HepG2 (cell line): ENCODE data around the gene COA5. TPM values are rescaled to one million over a fixed set of nuclear protein-coding genes. Genes with fewer than 3 reads are reported as not detected.
A peak's percentile ranks its signal among the peaks of the same experiment; 100 is the strongest.

Experiments
- BCL6 ChIP-seq: IDR thresholded peaks from 2 replicates; pipeline ENCODE4 v1.6.1; 2016; ENCODE audit warnings: missing genetic modification reagents, missing compliant biosample characterization
- BHLHE40 ChIP-seq: IDR thresholded peaks from 2 replicates; pipeline ENCODE4 v1.6.1; 2011; ENCODE audit warnings: low read length, improper control_type of control experiment
- BRD4 ChIP-seq: sonication (generic); formaldehyde crosslinking; IDR thresholded peaks from 2 replicates; pipeline ENCODE4 v1.4.0; 2020; ENCODE audit warnings: missing genetic modification reagents
- FOXC1 ChIP-seq: sonication (generic); formaldehyde crosslinking; IDR thresholded peaks from 2 replicates; pipeline ENCODE4 v1.8.0; 2022; ENCODE audit warnings: mild to moderate bottlenecking, missing genetic modification reagents, borderline replicate concordance
- GATAD2A ChIP-seq: IDR thresholded peaks from 2 replicates; pipeline ENCODE4 v1.6.1; 2016
- HOXA5 ChIP-seq: sonication (generic); formaldehyde crosslinking; IDR thresholded peaks from 2 replicates; pipeline ENCODE4 v1.4.0; 2020; ENCODE audit warnings: missing genetic modification reagents
- KDM4B ChIP-seq: sonication (generic); formaldehyde crosslinking; IDR thresholded peaks from 2 replicates; pipeline ENCODE4 v1.4.0; 2020; ENCODE audit warnings: missing genetic modification reagents
- MYNN ChIP-seq: sonication (generic); formaldehyde crosslinking; IDR thresholded peaks from 2 replicates; pipeline ENCODE4 v1.4.0; 2020; ENCODE audit warnings: mild to moderate bottlenecking, low read depth, missing genetic modification reagents
- NR2F2 ChIP-seq: IDR thresholded peaks from 2 replicates; pipeline ENCODE4 v1.6.1; 2012; ENCODE audit warnings: low read depth, inconsistent platforms, borderline replicate concordance
- RXRB ChIP-seq: IDR thresholded peaks from 2 replicates; pipeline ENCODE4 v1.6.1; 2016; ENCODE audit warnings: borderline replicate concordance, missing genetic modification reagents, missing compliant biosample characterization
- SALL1 ChIP-seq: sonication (generic); formaldehyde crosslinking; IDR thresholded peaks from 2 replicates; pipeline ENCODE4 v1.8.0; 2022; ENCODE audit warnings: mild to moderate bottlenecking, missing genetic modification reagents
- SMAD3 ChIP-seq: sonication (generic); formaldehyde crosslinking; IDR thresholded peaks from 2 replicates; pipeline ENCODE4 v1.4.0; 2020; ENCODE audit warnings: missing genetic modification reagents
- ZNF121 ChIP-seq: sonication (generic); formaldehyde crosslinking; IDR thresholded peaks from 2 replicates; pipeline ENCODE4 v1.5.0; 2020; ENCODE audit warnings: mild to moderate bottlenecking, missing genetic modification reagents
- ZNF205 ChIP-seq: IDR thresholded peaks from 2 replicates; pipeline ENCODE4 v1.6.1; 2018; ENCODE audit warnings: missing biosample characterization, missing genetic modification reagents
- ZNF362 ChIP-seq: sonication (generic); formaldehyde crosslinking; IDR thresholded peaks from 2 replicates; pipeline ENCODE4 v1.4.0; 2020; ENCODE audit warnings: missing genetic modification reagents, mild to moderate bottlenecking, borderline replicate concordance
- ZNF432 ChIP-seq: sonication (generic); formaldehyde crosslinking; IDR thresholded peaks from 2 replicates; pipeline ENCODE4 v1.5.0; 2020; ENCODE audit warnings: missing genetic modification reagents, mild to moderate bottlenecking, borderline replicate concordance
- ZNF552 ChIP-seq: sonication (generic); formaldehyde crosslinking; IDR thresholded peaks from 2 replicates; pipeline ENCODE4 v1.9.0; 2022; ENCODE audit warnings: missing genetic modification reagents, mild to moderate bottlenecking, borderline replicate concordance
- polyA plus RNA-seq, 8 experiments: library from polyadenylated mRNA; depleted of rRNA in 3 of 8; stranded (reverse) in 7 of 8; unstranded in 1 of 8; fragments of >200 nt; fragmentation: Illumina TruSeq in 4 of 8; extraction: Trizol in 4 of 8; gene quantifications; 2 replicates each; pipeline versions ENCODE4 v1.2.1 to v1.2.3, GENCODE V29; 2011 to 2016; ENCODE audit warnings: low read depth in 4 of 8, missing spikeins in 1 of 8, mixed read lengths in 1 of 8; ENCODE audit not compliant: insufficient read depth in 1 of 8
- total RNA-seq, 5 experiments: library from RNA; depleted of rRNA; stranded (reverse); fragments of >200 nt; fragmentation: Illumina TruSeq; extraction: Trizol; gene quantifications; 2 replicates each; pipeline ENCODE4 v1.2.3, GENCODE V29; 2016; ENCODE audit warnings: low read depth in 1 of 5
- TF ChIP-seq, protein P1 (sequence below): sonication (generic); formaldehyde crosslinking; conservative IDR thresholded peaks from 2 replicates; pipeline ENCODE4 v1.4.0; 2020; ENCODE audit warnings: mild to moderate bottlenecking, missing genetic modification reagents, moderate library complexity
- TF ChIP-seq, protein P2 (sequence below): sonication (generic); formaldehyde crosslinking; IDR thresholded peaks from 2 replicates; pipeline ENCODE4 v1.4.0; 2020; ENCODE audit warnings: mild to moderate bottlenecking, low read depth, missing genetic modification reagents
- TF ChIP-seq, protein P3 (sequence below), 2 experiments: sonication (generic) in 1 of 2; formaldehyde crosslinking in 1 of 2; IDR thresholded peaks; 2 replicates each; pipeline versions ENCODE4 v1.4.0 to v1.6.1; 2018 to 2020; ENCODE audit warnings: missing genetic modification reagents in 2 of 2, borderline replicate concordance in 1 of 2, low read depth in 1 of 2, mild to moderate bottlenecking in 1 of 2, missing biosample characterization in 1 of 2

Gene COA5
- total and polyA plus RNA-seq, 2 of the 13 experiments (the other 11 are each of a cell fraction or from before 2014, with no cell fraction given): 43.6 to 64.5 TPM

GRCh38 chr2:98649135-98649991 is 41.1 kb upstream of the COA5 start (continued):
- TF ChIP-seq, protein P1, sequence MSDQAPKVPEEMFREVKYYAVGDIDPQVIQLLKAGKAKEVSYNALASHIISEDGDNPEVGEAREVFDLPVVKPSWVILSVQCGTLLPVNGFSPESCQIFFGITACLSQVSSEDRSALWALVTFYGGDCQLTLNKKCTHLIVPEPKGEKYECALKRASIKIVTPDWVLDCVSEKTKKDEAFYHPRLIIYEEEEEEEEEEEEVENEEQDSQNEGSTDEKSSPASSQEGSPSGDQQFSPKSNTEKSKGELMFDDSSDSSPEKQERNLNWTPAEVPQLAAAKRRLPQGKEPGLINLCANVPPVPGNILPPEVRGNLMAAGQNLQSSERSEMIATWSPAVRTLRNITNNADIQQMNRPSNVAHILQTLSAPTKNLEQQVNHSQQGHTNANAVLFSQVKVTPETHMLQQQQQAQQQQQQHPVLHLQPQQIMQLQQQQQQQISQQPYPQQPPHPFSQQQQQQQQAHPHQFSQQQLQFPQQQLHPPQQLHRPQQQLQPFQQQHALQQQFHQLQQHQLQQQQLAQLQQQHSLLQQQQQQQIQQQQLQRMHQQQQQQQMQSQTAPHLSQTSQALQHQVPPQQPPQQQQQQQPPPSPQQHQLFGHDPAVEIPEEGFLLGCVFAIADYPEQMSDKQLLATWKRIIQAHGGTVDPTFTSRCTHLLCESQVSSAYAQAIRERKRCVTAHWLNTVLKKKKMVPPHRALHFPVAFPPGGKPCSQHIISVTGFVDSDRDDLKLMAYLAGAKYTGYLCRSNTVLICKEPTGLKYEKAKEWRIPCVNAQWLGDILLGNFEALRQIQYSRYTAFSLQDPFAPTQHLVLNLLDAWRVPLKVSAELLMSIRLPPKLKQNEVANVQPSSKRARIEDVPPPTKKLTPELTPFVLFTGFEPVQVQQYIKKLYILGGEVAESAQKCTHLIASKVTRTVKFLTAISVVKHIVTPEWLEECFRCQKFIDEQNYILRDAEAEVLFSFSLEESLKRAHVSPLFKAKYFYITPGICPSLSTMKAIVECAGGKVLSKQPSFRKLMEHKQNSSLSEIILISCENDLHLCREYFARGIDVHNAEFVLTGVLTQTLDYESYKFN: no peak
- TF ChIP-seq FOXC1 (CRISPR knock-in tag) (peak; percentile 47; the same call in 1 of the 2 replicates), RXRB (0 out of 2 replicates have a peak, but pooled peaks have one; percentile 20), ZNF552 (no peak), KDM4B (peak; percentile 57; the same call in 1 of the 2 replicates), ZNF121 (CRISPR knock-in tag) (no peak), ZNF362 (CRISPR knock-in tag) (peak; percentile 85; the same call in 1 of the 2 replicates), ZNF205 (CRISPR knock-in tag) (peak; percentile 84; the same call in 1 of the 2 replicates), SMAD3 (CRISPR knock-in tag) (0 out of 2 replicates have a peak, but pooled peaks have one; percentile 68), ZNF432 (CRISPR knock-in tag) (no peak), BHLHE40 (0 out of 2 replicates have a peak, but pooled peaks have one; percentile 11), BCL6 (CRISPR knock-in tag) (0 out of 2 replicates have a peak, but pooled peaks have one; percentile 13), SALL1 (CRISPR knock-in tag) (peak; percentile 43; the same call in 1 of the 2 replicates), GATAD2A (CRISPR knock-in tag) (peak; percentile 47; the same call in 1 of the 2 replicates), NR2F2 (peak; percentile 43; the same call in 1 of the 2 replicates), MYNN (peak; percentile 56; the same call in 1 of the 2 replicates), HOXA5 (peak; percentile 34; the same call in 1 of the 2 replicates), BRD4 (CRISPR knock-in tag) (no peak)
- TF ChIP-seq, protein P2, sequence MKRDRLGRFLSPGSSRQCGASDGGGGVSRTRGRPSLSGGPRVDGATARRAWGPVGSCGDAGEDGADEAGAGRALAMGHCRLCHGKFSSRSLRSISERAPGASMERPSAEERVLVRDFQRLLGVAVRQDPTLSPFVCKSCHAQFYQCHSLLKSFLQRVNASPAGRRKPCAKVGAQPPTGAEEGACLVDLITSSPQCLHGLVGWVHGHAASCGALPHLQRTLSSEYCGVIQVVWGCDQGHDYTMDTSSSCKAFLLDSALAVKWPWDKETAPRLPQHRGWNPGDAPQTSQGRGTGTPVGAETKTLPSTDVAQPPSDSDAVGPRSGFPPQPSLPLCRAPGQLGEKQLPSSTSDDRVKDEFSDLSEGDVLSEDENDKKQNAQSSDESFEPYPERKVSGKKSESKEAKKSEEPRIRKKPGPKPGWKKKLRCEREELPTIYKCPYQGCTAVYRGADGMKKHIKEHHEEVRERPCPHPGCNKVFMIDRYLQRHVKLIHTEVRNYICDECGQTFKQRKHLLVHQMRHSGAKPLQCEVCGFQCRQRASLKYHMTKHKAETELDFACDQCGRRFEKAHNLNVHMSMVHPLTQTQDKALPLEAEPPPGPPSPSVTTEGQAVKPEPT (CRISPR knock-in tag): no peak
- TF ChIP-seq, protein P3, sequence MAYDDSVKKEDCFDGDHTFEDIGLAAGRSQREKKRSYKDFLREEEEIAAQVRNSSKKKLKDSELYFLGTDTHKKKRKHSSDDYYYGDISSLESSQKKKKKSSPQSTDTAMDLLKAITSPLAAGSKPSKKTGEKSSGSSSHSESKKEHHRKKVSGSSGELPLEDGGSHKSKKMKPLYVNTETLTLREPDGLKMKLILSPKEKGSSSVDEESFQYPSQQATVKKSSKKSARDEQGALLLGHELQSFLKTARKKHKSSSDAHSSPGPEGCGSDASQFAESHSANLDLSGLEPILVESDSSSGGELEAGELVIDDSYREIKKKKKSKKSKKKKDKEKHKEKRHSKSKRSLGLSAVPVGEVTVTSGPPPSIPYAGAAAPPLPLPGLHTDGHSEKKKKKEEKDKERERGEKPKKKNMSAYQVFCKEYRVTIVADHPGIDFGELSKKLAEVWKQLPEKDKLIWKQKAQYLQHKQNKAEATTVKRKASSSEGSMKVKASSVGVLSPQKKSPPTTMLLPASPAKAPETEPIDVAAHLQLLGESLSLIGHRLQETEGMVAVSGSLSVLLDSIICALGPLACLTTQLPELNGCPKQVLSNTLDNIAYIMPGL (CRISPR knock-in tag; IDR thresholded peaks at IDR 0.05; ENCODE audit: borderline replicate concordance in 1 of 2, low read depth in 1 of 2): 0 out of 4 replicates have a peak, but pooled peaks of 1 of the 2 experiments have one; percentile 31
